KMS-11 (cell line): ENCODE results near the gene TTC34.

Experiments used
- H2AFZ ChIP-seq: fragments of 200-600 bp; sonication (generic); 2 replicates; pipeline ENCODE4 v1.6.1; 2016; ENCODE audit warnings: antibody characterized with exemption, mixed run types, low read depth
- H3K27ac ChIP-seq: fragments of 200-600 bp; sonication (generic); 2 replicates; pipeline ENCODE4 v1.6.1; 2016; ENCODE audit warnings: mild to moderate bottlenecking, mixed run types
- H3K27me3 ChIP-seq: fragments of 200-600 bp; sonication (generic); 2 replicates; pipeline ENCODE4 v1.6.1; 2017; ENCODE audit warnings: mild to moderate bottlenecking, low read depth, mixed run types, moderate library complexity; ENCODE audit not compliant: insufficient read depth
- H3K36me3 ChIP-seq: fragments of 200-600 bp; sonication (generic); 2 replicates; pipeline ENCODE4 v1.6.1; 2017; ENCODE audit warnings: mild to moderate bottlenecking, mixed run types; ENCODE audit not compliant: insufficient read depth
- H3K4me1 ChIP-seq: fragments of 200-600 bp; sonication (generic); 2 replicates; pipeline ENCODE4 v1.6.1; 2016; ENCODE audit warnings: mild to moderate bottlenecking, low read depth, mixed run types; ENCODE audit not compliant: poor library complexity, severe bottlenecking
- H3K4me2 ChIP-seq: fragments of 200-600 bp; sonication (generic); 2 replicates; pipeline ENCODE4 v1.7.0; 2016; ENCODE audit warnings: mild to moderate bottlenecking, mixed run types
- H3K4me3 ChIP-seq: fragments of 200-600 bp; sonication (generic); IDR thresholded peaks from 2 replicates; pipeline ENCODE4 v1.6.1; 2017; ENCODE audit warnings: low read depth, low read length, mixed read lengths; ENCODE audit not compliant: insufficient read depth
- H3K79me2 ChIP-seq: fragments of 200-600 bp; sonication (generic); 2 replicates; pipeline ENCODE4 v1.6.1; 2016; ENCODE audit warnings: low read depth, mixed run types; ENCODE audit not compliant: insufficient read depth
- H3K9ac ChIP-seq: fragments of 200-600 bp; sonication (generic); 2 replicates; pipeline ENCODE4 v1.6.1; 2016; ENCODE audit warnings: mild to moderate bottlenecking, mixed run types
- H4K20me1 ChIP-seq: fragments of 200-600 bp; sonication (generic); 2 replicates; pipeline ENCODE4 v1.6.1; 2016; ENCODE audit warnings: mild to moderate bottlenecking, mixed run types; ENCODE audit not compliant: insufficient read depth
- CTCF ChIP-seq: fragments of 200-600 bp; sonication (generic); conservative IDR thresholded peaks from 2 replicates; pipeline ENCODE4 v1.6.1; 2017; ENCODE audit warnings: low read depth, mild to moderate bottlenecking, antibody characterized with exemption, low read length, moderate library complexity, mixed read lengths

Gene TTC34

GRCh38 chr1:2605509-2606395, 195.7 kb downstream of the TTC34 start:
- Histone ChIP-seq H3K36me3 (no peaks in the 10 kb centered on the region), H2AFZ (no peak overlapping the region), H3K4me3 (no peak overlapping the region), H3K9ac (no peak overlapping the region), H3K4me2 (no peak overlapping the region), H3K27ac (no peak overlapping the region), H3K4me1 (no peaks in the 10 kb centered on the region), H4K20me1 (no peaks in the 10 kb centered on the region), H3K27me3 (peaks cover 78% of the 10 kb centered on the region), H3K79me2 (no peaks in the 10 kb centered on the region)
- TF ChIP-seq CTCF: no peak

- no peaks in the 10 kb centered on the region for H3K36me3 ChIP-seq
- peaks cover 77% of the 10 kb centered on the region for H3K27me3 ChIP-seq
- no peak overlapping the region for H3K27ac ChIP-seq
- H3K4me3 ChIP-seq: no peak overlapping the region
- H4K20me1 ChIP-seq: no peaks in the 10 kb centered on the region
- H3K79me2 ChIP-seq: no peaks in the 10 kb centered on the region
- TF ChIP-seq CTCF: no peak
- H2AFZ ChIP-seq: no peak overlapping the region
- H3K4me1 ChIP-seq: no peaks in the 10 kb centered on the region
- no peak overlapping the region for H3K4me2 ChIP-seq
- no peak overlapping the region for H3K9ac ChIP-seq
Observed at GRCh38 chr1:2604844-2605508, 196.5 kb downstream of the TTC34 start.

- H2AFZ ChIP-seq: no peak overlapping the region
- H3K36me3 ChIP-seq: no peaks in the 10 kb centered on the region
- H3K4me2 ChIP-seq: no peak overlapping the region
- H3K9ac ChIP-seq: no peak overlapping the region
- no peaks in the 10 kb centered on the region for H4K20me1 ChIP-seq
- no peaks in the 10 kb centered on the region for H3K4me1 ChIP-seq
- H3K27me3 ChIP-seq: peaks cover 78% of the 10 kb centered on the region
- H3K79me2 ChIP-seq: no peaks in the 10 kb centered on the region
- no peak overlapping the region for H3K4me3 ChIP-seq
- H3K27ac ChIP-seq: no peak overlapping the region
- no peak for TF ChIP-seq CTCF
Observed at GRCh38 chr1:2604156-2604843, 197.2 kb downstream of the TTC34 start.

GRCh38 chr1:2603521-2604155, 197.9 kb downstream of the TTC34 start:
- no peaks in the 10 kb centered on the region for H4K20me1 ChIP-seq

More at GRCh38 chr1:2603521-2604155, 197.9 kb downstream of the TTC34 start:
- no peak overlapping the region for H2AFZ ChIP-seq
- H3K36me3 ChIP-seq: no peaks in the 10 kb centered on the region
- TF ChIP-seq CTCF: no peak
- no peaks in the 10 kb centered on the region for H3K4me1 ChIP-seq
- H3K79me2 ChIP-seq: no peaks in the 10 kb centered on the region
- H3K27ac ChIP-seq: no peak overlapping the region
- no peak overlapping the region for H3K9ac ChIP-seq
- peaks cover 79% of the 10 kb centered on the region for H3K27me3 ChIP-seq
- H3K4me3 ChIP-seq: no peak overlapping the region
- no peak overlapping the region for H3K4me2 ChIP-seq
